Cardiac fibroblast (primary cell): Measurements from ENCODE around the gene ZNF618.

Experiments
- DNase-seq, 2 donors: peaks; one replicate each; pipeline versions ENCODE4 v3.0.0 to v3.0.0-alpha.2; 2010; ENCODE audit warnings: low read depth in 2 of 2
- H3K4me3 ChIP-seq, 2 donors: replicated peaks in 1 of 2; 1 replicate in 1 of 2; 2 replicates in 1 of 2; pipeline ENCODE4 v1.5.1; 2011; ENCODE audit warnings: low read depth in 2 of 2, low read length in 2 of 2, mild to moderate bottlenecking in 2 of 2, moderate library complexity in 1 of 2
- CTCF ChIP-seq: IDR thresholded peaks from one replicate; pipeline ENCODE4 v1.5.1; 2011; ENCODE audit warnings: low read depth, mild to moderate bottlenecking, low read length, inconsistent platforms

ZNF618 gene

GRCh38 chr9:114089206-114089840 lies 213.2 kb downstream of the ZNF618 start:
- no peak for TF ChIP-seq CTCF
- no peak overlapping the region for H3K4me3 ChIP-seq

GRCh38 chr9:114090798-114091197 lies 214.7 kb downstream of the ZNF618 start:
- DNase-seq = no peak
- H3K4me3 ChIP-seq = no peak overlapping the region
- no peak for TF ChIP-seq CTCF

More at GRCh38 chr9:114089206-114089840, 213.2 kb downstream of the ZNF618 start:
- DNase-seq = no peak

- TF ChIP-seq CTCF = no peak
- DNase-seq = no peak
- no peak overlapping the region for H3K4me3 ChIP-seq
These were observed 215.6 kb downstream of the ZNF618 start for GRCh38 chr9:114091711-114092110.

- H3K4me3 ChIP-seq = no peak overlapping the region
- no peak for TF ChIP-seq CTCF
- DNase-seq = no peak
These were observed 216.2 kb downstream of the ZNF618 start for GRCh38 chr9:114092336-114092735.

- DNase-seq = no peak
- no peak overlapping the region for H3K4me3 ChIP-seq
These were observed 216.9 kb downstream of the ZNF618 start for GRCh38 chr9:114093031-114093471.

GRCh38 chr9:114093761-114094505 lies 217.8 kb downstream of the ZNF618 start:
- no peak for TF ChIP-seq CTCF
- H3K4me3 ChIP-seq = no peak overlapping the region
- DNase-seq = no peak

More at GRCh38 chr9:114093031-114093471, 216.9 kb downstream of the ZNF618 start:
- no peak for TF ChIP-seq CTCF
